Vagina (tissue), 2 donors: Measurements from ENCODE around the gene SCNN1B.

ENCODE experiments used
- CTCF ChIP-seq, 3 experiments: fragments of 450-650 bp in 2 of 3; fragments of 200-600 bp in 1 of 3; sonication (generic) in 1 of 3; IDR thresholded peaks; one replicate each; pipeline ENCODE4 v1.5.1; 2017 to 2019; ENCODE audit warnings: antibody characterized with exemption in 3 of 3, mild to moderate bottlenecking in 2 of 3, moderate library complexity in 2 of 3
- POLR2AphosphoS5 ChIP-seq, 2 donors: sonication (generic); formaldehyde crosslinking; IDR thresholded peaks; one replicate each; pipeline ENCODE4 v1.9.0; 2017; ENCODE audit warnings: antibody characterized with exemption in 2 of 2, mild to moderate bottlenecking in 2 of 2, low read depth in 1 of 2; ENCODE audit not compliant: insufficient read depth in 1 of 2

- no peak for TF ChIP-seq CTCF (IDR thresholded peaks at IDR 0.05)
- TF ChIP-seq POLR2AphosphoS5 (IDR thresholded peaks at IDR 0.05; ENCODE audit: insufficient read depth in 1 of 2, low read depth in 1 of 2): no peak
Observed at GRCh38 chr16:23303685-23304084, 1.6 kb downstream of the SCNN1B start.
